Panc1 (cell line): ENCODE measurements around the gene ZNF407. TPM values are rescaled to one million over a fixed set of nuclear protein-coding genes. Genes with fewer than 3 reads are reported as not detected.

Experiments used
- ATAC-seq: fragments of 200-7000 bp; cut with Tn5 transposase; 2 replicates; pipeline ENCODE4 v1.9.1; 2020; ENCODE audit warnings: mild to moderate bottlenecking, moderate library complexity
- BruUV-seq: library from RNA; stranded (reverse); fragments of 400-500 nt; replicated peaks from 2 replicates; lab custom pipeline; 2021; lab: Mats Ljungman, UMichigan
- CTCF ChIA-PET: fragments of 300-600 bp; sonication (Branson Sonifier 250); formaldehyde crosslinking; loops from one replicate; lab custom pipeline; 2022; ENCODE audit warnings: antibody characterized with exemption; lab: Charles Lee
- POLR2A ChIA-PET: fragments of 300-600 bp; sonication (Branson Sonifier 250); formaldehyde crosslinking; loops from one replicate; lab custom pipeline; 2022; ENCODE audit warnings: antibody characterized with exemption; lab: Charles Lee
- DNase-seq: peaks from one replicate; pipeline ENCODE4 v3.0.0-alpha.2; 2010; ENCODE audit warnings: low read depth, low spot score
- H3K27ac ChIP-seq: 2 replicates; pipeline ENCODE4 v1.5.1; 2011; ENCODE audit warnings: mild to moderate bottlenecking, low read length, inconsistent platforms
- H3K27me3 ChIP-seq: fragments of 200-500 bp; sonication (Bioruptor generic); 2 replicates; pipeline ENCODE4 v1.6.0; 2014; ENCODE audit warnings: low read length, inconsistent platforms; ENCODE audit not compliant: control insufficient read depth, insufficient read depth
- H3K36me3 ChIP-seq: fragments of 200-500 bp; sonication (Bioruptor generic); 2 replicates; pipeline ENCODE4 v1.5.1; 2014; ENCODE audit warnings: inconsistent platforms, mild to moderate bottlenecking, low read length, moderate library complexity; ENCODE audit not compliant: control insufficient read depth, insufficient read depth
- H3K4me1 ChIP-seq: 2 replicates; pipeline ENCODE4 v1.5.1; 2011; ENCODE audit warnings: inconsistent platforms, mild to moderate bottlenecking, low read length, moderate library complexity; ENCODE audit not compliant: control insufficient read depth, insufficient read depth
- H3K4me3 ChIP-seq, 2 experiments: 2 replicates each; pipeline ENCODE4 v1.5.1; 2011 to 2012; ENCODE audit warnings: low read depth in 2 of 2, low read length in 2 of 2, mild to moderate bottlenecking in 2 of 2, inconsistent platforms in 1 of 2, moderate library complexity in 1 of 2
- H3K9me3 ChIP-seq: fragments of 200-500 bp; sonication (Bioruptor generic); 2 replicates; pipeline ENCODE4 v1.5.1; 2014; ENCODE audit warnings: low read depth, mild to moderate bottlenecking, inconsistent platforms, low read length, moderate library complexity; ENCODE audit not compliant: control insufficient read depth, insufficient read depth
- POLR2AphosphoS5 ChIP-seq: IDR thresholded peaks from 2 replicates; pipeline ENCODE4 v1.6.1; 2012; ENCODE audit warnings: mild to moderate bottlenecking, low read depth, low read length, moderate library complexity
- SIN3A ChIP-seq: IDR thresholded peaks from 2 replicates; pipeline ENCODE4 v1.6.1; 2012; ENCODE audit warnings: low read depth, mild to moderate bottlenecking, low read length, moderate library complexity, borderline replicate concordance; ENCODE audit not compliant: insufficient read depth
- TCF7L2 ChIP-seq: IDR thresholded peaks from 2 replicates; pipeline ENCODE4 v1.6.1; 2011; ENCODE audit warnings: mild to moderate bottlenecking, low read depth, low read length, inconsistent platforms
- in situ Hi-C: cut with HindIII; loops from 2 replicates; pipeline ENCODE4 v1.10.0; 2016; ENCODE audit warnings: low sequenced_read_pairs, low pct_unique_long_range_greater_than_20kb
- intact Hi-C: fragments of 100-400 bp; cut with micrococcal nuclease; formaldehyde crosslinking; loops from one replicate; pipeline ENCODE4 v1.10.0; 2022; ENCODE audit not compliant: unreplicated experiment
- total RNA-seq: library from RNA; stranded (reverse); gene quantifications from one replicate; pipeline ENCODE4 v1.2.1, GENCODE V29; 2021; ENCODE audit not compliant: unreplicated experiment
- TF ChIP-seq, protein P1 (sequence below): fragments of 450-650 bp; IDR thresholded peaks from 2 replicates; pipeline ENCODE4 v1.5.1; 2017; ENCODE audit warnings: mild to moderate bottlenecking
- TF ChIP-seq, protein P2 (sequence below), 2 experiments: IDR thresholded peaks; 2 replicates each; pipeline ENCODE4 v1.6.1; 2011 to 2012; ENCODE audit warnings: low read depth in 2 of 2, control low read depth in 1 of 2, low read length in 1 of 2, mild to moderate bottlenecking in 1 of 2, moderate library complexity in 1 of 2; ENCODE audit not compliant: insufficient read depth in 1 of 2

Gene ZNF407
- total RNA-seq, 1 experiment from 2014 or later = 16.8 TPM

DNA sequence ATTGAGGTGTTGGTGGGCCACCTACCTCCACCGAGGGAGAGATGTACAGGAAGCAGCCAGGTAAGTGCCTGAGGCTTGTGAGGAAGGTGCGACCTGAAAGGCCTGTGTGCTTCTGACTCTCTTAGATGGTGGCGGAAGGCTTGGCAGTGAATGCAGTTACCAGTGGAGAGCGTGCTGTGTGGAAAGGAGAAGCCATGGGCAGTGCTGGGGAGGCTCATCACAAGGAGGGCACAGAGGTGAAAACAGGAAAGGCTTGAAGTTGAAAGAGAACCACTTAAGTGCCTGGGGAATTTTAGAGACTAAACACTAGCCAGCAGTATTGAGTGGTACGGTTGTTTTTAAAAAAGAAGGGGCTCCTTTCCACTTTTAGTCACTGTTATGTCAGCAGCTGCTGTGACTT lies 130.9 kb downstream of the ZNF407 start:
- Histone ChIP-seq H3K4me3 (no peak overlapping the region), H3K27me3 (no peaks in the 10 kb centered on the region), H3K27ac (no peak overlapping the region), H3K9me3 (no peaks in the 10 kb centered on the region), H3K36me3 (no peaks in the 10 kb centered on the region), H3K4me1 (no peaks in the 10 kb centered on the region)
- intact Hi-C loops (no loop called here), in situ Hi-C loops (no loop called here)
- CTCF ChIA-PET = no interaction called here
- TF ChIP-seq, protein P1, sequence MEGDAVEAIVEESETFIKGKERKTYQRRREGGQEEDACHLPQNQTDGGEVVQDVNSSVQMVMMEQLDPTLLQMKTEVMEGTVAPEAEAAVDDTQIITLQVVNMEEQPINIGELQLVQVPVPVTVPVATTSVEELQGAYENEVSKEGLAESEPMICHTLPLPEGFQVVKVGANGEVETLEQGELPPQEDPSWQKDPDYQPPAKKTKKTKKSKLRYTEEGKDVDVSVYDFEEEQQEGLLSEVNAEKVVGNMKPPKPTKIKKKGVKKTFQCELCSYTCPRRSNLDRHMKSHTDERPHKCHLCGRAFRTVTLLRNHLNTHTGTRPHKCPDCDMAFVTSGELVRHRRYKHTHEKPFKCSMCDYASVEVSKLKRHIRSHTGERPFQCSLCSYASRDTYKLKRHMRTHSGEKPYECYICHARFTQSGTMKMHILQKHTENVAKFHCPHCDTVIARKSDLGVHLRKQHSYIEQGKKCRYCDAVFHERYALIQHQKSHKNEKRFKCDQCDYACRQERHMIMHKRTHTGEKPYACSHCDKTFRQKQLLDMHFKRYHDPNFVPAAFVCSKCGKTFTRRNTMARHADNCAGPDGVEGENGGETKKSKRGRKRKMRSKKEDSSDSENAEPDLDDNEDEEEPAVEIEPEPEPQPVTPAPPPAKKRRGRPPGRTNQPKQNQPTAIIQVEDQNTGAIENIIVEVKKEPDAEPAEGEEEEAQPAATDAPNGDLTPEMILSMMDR = no peak
- no peak for TF ChIP-seq POLR2AphosphoS5
- TF ChIP-seq TCF7L2 = no peak
- TF ChIP-seq SIN3A = no peak
- TF ChIP-seq, protein P2, sequence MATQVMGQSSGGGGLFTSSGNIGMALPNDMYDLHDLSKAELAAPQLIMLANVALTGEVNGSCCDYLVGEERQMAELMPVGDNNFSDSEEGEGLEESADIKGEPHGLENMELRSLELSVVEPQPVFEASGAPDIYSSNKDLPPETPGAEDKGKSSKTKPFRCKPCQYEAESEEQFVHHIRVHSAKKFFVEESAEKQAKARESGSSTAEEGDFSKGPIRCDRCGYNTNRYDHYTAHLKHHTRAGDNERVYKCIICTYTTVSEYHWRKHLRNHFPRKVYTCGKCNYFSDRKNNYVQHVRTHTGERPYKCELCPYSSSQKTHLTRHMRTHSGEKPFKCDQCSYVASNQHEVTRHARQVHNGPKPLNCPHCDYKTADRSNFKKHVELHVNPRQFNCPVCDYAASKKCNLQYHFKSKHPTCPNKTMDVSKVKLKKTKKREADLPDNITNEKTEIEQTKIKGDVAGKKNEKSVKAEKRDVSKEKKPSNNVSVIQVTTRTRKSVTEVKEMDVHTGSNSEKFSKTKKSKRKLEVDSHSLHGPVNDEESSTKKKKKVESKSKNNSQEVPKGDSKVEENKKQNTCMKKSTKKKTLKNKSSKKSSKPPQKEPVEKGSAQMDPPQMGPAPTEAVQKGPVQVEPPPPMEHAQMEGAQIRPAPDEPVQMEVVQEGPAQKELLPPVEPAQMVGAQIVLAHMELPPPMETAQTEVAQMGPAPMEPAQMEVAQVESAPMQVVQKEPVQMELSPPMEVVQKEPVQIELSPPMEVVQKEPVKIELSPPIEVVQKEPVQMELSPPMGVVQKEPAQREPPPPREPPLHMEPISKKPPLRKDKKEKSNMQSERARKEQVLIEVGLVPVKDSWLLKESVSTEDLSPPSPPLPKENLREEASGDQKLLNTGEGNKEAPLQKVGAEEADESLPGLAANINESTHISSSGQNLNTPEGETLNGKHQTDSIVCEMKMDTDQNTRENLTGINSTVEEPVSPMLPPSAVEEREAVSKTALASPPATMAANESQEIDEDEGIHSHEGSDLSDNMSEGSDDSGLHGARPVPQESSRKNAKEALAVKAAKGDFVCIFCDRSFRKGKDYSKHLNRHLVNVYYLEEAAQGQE (IDR thresholded peaks at IDR 0.05; ENCODE audit: insufficient read depth in 1 of 2, low read depth in 2 of 2, low read length in 1 of 2) = no peak
- ATAC-seq (no peak), DNase-seq (no peak)
- POLR2A ChIA-PET = no interaction called here
- no TSS peak for BruUV-seq

DNA sequence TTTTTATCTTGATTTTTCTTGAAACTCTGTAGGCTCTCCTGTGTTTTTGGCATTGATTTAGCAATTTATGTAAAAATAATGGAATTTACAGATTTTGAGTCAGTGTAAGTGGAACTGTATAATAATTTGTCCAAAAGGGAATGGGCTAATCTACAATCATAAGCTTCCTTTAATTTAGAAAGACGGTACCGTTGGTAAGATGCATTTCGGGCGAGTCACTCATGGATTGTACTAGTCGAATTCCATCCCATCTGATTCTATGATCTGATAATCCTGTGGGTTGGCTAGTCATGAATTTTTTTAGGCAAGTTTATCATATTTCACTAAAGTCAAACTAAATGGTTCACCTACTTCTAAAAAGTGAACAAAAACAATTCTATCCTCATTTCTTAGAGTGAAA lies 133.4 kb downstream of the ZNF407 start:
- POLR2A ChIA-PET = interaction anchor here (0.6 kb wide), 1 partner anchor 13 kb away, joined by 3 read pairs; no protein-coding TSS in a partner anchor
- in situ Hi-C loops = loop anchor here (5.0 kb wide), 1 partner anchor 106 kb away; no protein-coding TSS in a partner anchor

More for the DNA sequence above, 133.4 kb downstream of the ZNF407 start:
- H3K27me3 ChIP-seq = no peaks in the 10 kb centered on the region
- ATAC-seq = no peak
- no peak overlapping the region for H3K4me3 ChIP-seq
- no peak overlapping the region for H3K27ac ChIP-seq
- no peaks in the 10 kb centered on the region for H3K4me1 ChIP-seq
- intact Hi-C loops = no loop called here
- H3K9me3 ChIP-seq = no peaks in the 10 kb centered on the region
- CTCF ChIA-PET = no interaction called here
- DNase-seq = no peak
- TF ChIP-seq SIN3A (no peak), POLR2AphosphoS5 (no peak), TCF7L2 (no peak)
- TF ChIP-seq, protein P1 = no peak
- TF ChIP-seq, protein P2 (IDR thresholded peaks at IDR 0.05; ENCODE audit: insufficient read depth in 1 of 2, low read depth in 2 of 2, low read length in 1 of 2) = no peak
- no peaks in the 10 kb centered on the region for H3K36me3 ChIP-seq
- BruUV-seq = no TSS peak
